H9 (cell line): Measurements from ENCODE around the gene EGR4. TPM values are rescaled to one million over a fixed set of nuclear protein-coding genes. Genes with fewer than 3 reads are reported as not detected.

ENCODE experiments used
- DNase-seq: peaks from one replicate; pipeline ENCODE4 v3.0.0-alpha.2; 2017
- H2AFZ ChIP-seq: one replicate; pipeline ENCODE4 v1.6.1; 2013; ENCODE audit warnings: mild to moderate bottlenecking, low read length, control low read depth, moderate library complexity
- H2AK5ac ChIP-seq: 2 replicates; pipeline ENCODE4 v1.6.1; 2013; ENCODE audit warnings: low read length, control low read depth, mixed read lengths; ENCODE audit not compliant: insufficient read length
- H2BK120ac ChIP-seq: one replicate; pipeline ENCODE4 v1.6.1; 2013; ENCODE audit warnings: low read depth, mild to moderate bottlenecking, low read length, control low read depth, inconsistent platforms; ENCODE audit not compliant: poor library complexity, severe bottlenecking
- H2BK12ac ChIP-seq: 2 replicates; pipeline ENCODE4 v1.6.1; 2013; ENCODE audit warnings: low read length, control low read depth, mixed read lengths, low read depth; ENCODE audit not compliant: insufficient read length
- H2BK15ac ChIP-seq: 2 replicates; pipeline ENCODE4 v1.6.1; 2013; ENCODE audit warnings: low read depth, low read length, control low read depth
- H2BK20ac ChIP-seq: one replicate; pipeline ENCODE4 v1.6.1; 2013; ENCODE audit warnings: low read depth, mild to moderate bottlenecking, low read length, control low read depth, inconsistent platforms; ENCODE audit not compliant: poor library complexity, severe bottlenecking
- H2BK5ac ChIP-seq: 2 replicates; pipeline ENCODE4 v1.6.1; 2013; ENCODE audit warnings: low read length, control low read depth, mixed read lengths; ENCODE audit not compliant: insufficient read length
- H3K14ac ChIP-seq: 2 replicates; pipeline ENCODE4 v1.6.1; 2013; ENCODE audit warnings: low read length, control low read depth; ENCODE audit not compliant: insufficient read depth
- H3K18ac ChIP-seq: 2 replicates; pipeline ENCODE4 v1.6.1; 2013; ENCODE audit warnings: low read depth, mild to moderate bottlenecking, mixed read lengths, low read length, control low read depth; ENCODE audit not compliant: insufficient read length
- H3K23ac ChIP-seq: 2 replicates; pipeline ENCODE4 v1.6.1; 2013; ENCODE audit warnings: low read length, control low read depth, mixed read lengths, low read depth; ENCODE audit not compliant: insufficient read length
- H3K23me2 ChIP-seq: 2 replicates; pipeline ENCODE4 v1.6.1; 2013; ENCODE audit warnings: low read depth, mild to moderate bottlenecking, mixed read lengths, low read length, control low read depth; ENCODE audit not compliant: insufficient read length, poor library complexity, severe bottlenecking
- H3K27ac ChIP-seq: 2 replicates; pipeline ENCODE4 v1.5.1; 2013; ENCODE audit warnings: low read length, control low read depth, mixed read lengths, low read depth; ENCODE audit not compliant: insufficient read length
- H3K27me3 ChIP-seq: 2 replicates; pipeline ENCODE4 v1.6.1; 2013; ENCODE audit warnings: low read length, control low read depth, inconsistent platforms; ENCODE audit not compliant: insufficient read depth
- H3K4ac ChIP-seq: 2 replicates; pipeline ENCODE4 v1.6.1; 2013; ENCODE audit warnings: low read depth, mild to moderate bottlenecking, control low read depth, inconsistent platforms, low read length, moderate library complexity
- H3K4me1 ChIP-seq: 2 replicates; pipeline ENCODE4 v1.6.1; 2013; ENCODE audit warnings: low read length, control low read depth, inconsistent platforms; ENCODE audit not compliant: insufficient read depth
- H3K4me2 ChIP-seq: 2 replicates; pipeline ENCODE4 v1.6.1; 2013; ENCODE audit warnings: low read length, control low read depth, mixed read lengths; ENCODE audit not compliant: insufficient read length, insufficient read depth
- H3K56ac ChIP-seq: 2 replicates; pipeline ENCODE4 v1.6.1; 2013; ENCODE audit warnings: low read depth, mild to moderate bottlenecking, mixed read lengths, low read length, control low read depth; ENCODE audit not compliant: insufficient read length
- H3K79me1 ChIP-seq: 2 replicates; pipeline ENCODE4 v1.6.1; 2013; ENCODE audit warnings: low read depth, mild to moderate bottlenecking, moderate library complexity, low read length, control low read depth, inconsistent platforms; ENCODE audit not compliant: insufficient read depth, poor library complexity, severe bottlenecking
- H3K79me2 ChIP-seq: 2 replicates; pipeline ENCODE4 v1.6.1; 2013; ENCODE audit warnings: low read length, control low read depth, inconsistent platforms; ENCODE audit not compliant: insufficient read depth
- H3K9ac ChIP-seq: 2 replicates; pipeline ENCODE4 v1.6.1; 2013; ENCODE audit warnings: low read length, control low read depth, mixed read lengths; ENCODE audit not compliant: insufficient read length; ENCODE audit errors: extremely low read depth
- H3K9me3 ChIP-seq: one replicate; pipeline ENCODE4 v1.6.1; 2013; ENCODE audit warnings: low read depth, low read length, inconsistent platforms; ENCODE audit not compliant: control insufficient read depth
- H3T11ph ChIP-seq: one replicate; pipeline ENCODE4 v1.6.1; 2013; ENCODE audit warnings: mild to moderate bottlenecking, low read length, control low read depth, inconsistent platforms
- H4K20me1 ChIP-seq: one replicate; pipeline ENCODE4 v1.6.1; 2013; ENCODE audit not compliant: control insufficient read depth, insufficient read length, insufficient read depth
- H4K5ac ChIP-seq: 2 replicates; pipeline ENCODE4 v1.6.1; 2013; ENCODE audit warnings: low read depth, mild to moderate bottlenecking, mixed read lengths, low read length, control low read depth; ENCODE audit not compliant: insufficient read length
- H4K8ac ChIP-seq: replicated peaks from 2 replicates; pipeline ENCODE4 v1.6.1; 2013; ENCODE audit warnings: low read length, control low read depth, mixed read lengths, low read depth; ENCODE audit not compliant: insufficient read length
- H4K91ac ChIP-seq: 2 replicates; pipeline ENCODE4 v1.6.1; 2013; ENCODE audit warnings: low read depth, mild to moderate bottlenecking, moderate library complexity, mixed read lengths, low read length, control low read depth; ENCODE audit not compliant: insufficient read length
- H3K27ac Mint-ChIP-seq, 3 experiments: 2 replicates in 2 of 3; 3 replicates in 1 of 3; pipeline ENCODE4 v1.8.0; 2020 to 2021; ENCODE audit warnings: mixed read lengths in 3 of 3, mild to moderate bottlenecking in 1 of 3, moderate library complexity in 1 of 3
- H3K27me3 Mint-ChIP-seq: 2 replicates; pipeline ENCODE4 v1.8.0; 2021; ENCODE audit warnings: low read depth, mild to moderate bottlenecking, moderate library complexity, mixed read lengths
- H3K36me3 Mint-ChIP-seq, 3 experiments: 2 replicates in 2 of 3; 3 replicates in 1 of 3; pipeline ENCODE4 v1.8.0; 2020 to 2021; ENCODE audit warnings: low read depth in 3 of 3, mixed read lengths in 3 of 3; ENCODE audit not compliant: insufficient read depth in 1 of 3
- H3K4me1 Mint-ChIP-seq, 2 experiments: 2 replicates each; pipeline ENCODE4 v1.8.0; 2020; ENCODE audit warnings: mixed read lengths in 2 of 2
- H3K4me3 Mint-ChIP-seq, 2 experiments: 2 replicates in 1 of 2; 3 replicates in 1 of 2; pipeline ENCODE4 v1.8.0; 2020 to 2021; ENCODE audit warnings: mild to moderate bottlenecking in 2 of 2, mixed read lengths in 2 of 2, moderate library complexity in 1 of 2
- H3K9me3 Mint-ChIP-seq, 2 experiments: 2 replicates in 1 of 2; 3 replicates in 1 of 2; pipeline ENCODE4 v1.8.0; 2020; ENCODE audit warnings: mild to moderate bottlenecking in 2 of 2, mixed read lengths in 2 of 2, moderate library complexity in 1 of 2
- CTCF ChIP-seq: fragments of 200-600 bp; sonication (generic); conservative IDR thresholded peaks from 3 replicates; pipeline ENCODE4 v1.8.0; 2021; ENCODE audit warnings: antibody characterized with exemption, mild to moderate bottlenecking
- WGBS: extraction: QIAGEN DNeasy Blood & Tissue Kit; methylation state at CpG from one replicate; pipeline ENCODE4 v1.1.7; 2013; ENCODE audit warnings: missing lambda C conversion rate, low lambda C conversion rate, mixed read lengths; ENCODE audit not compliant: insufficient read length; ENCODE audit errors: extremely low coverage; 5-methylcytosine and 5-hydroxymethylcytosine counted together
- total RNA-seq: library from RNA; stranded (reverse); gene quantifications from 2 replicates; pipeline ENCODE4 v1.2.1, GENCODE V29; 2021

EGR4 gene
- total RNA-seq, 1 experiment from 2014 or later: 0.85 TPM

GRCh38 chr2:73314441-73314840 lies 21.1 kb upstream of the EGR4 start:
- Mint-ChIP-seq H3K36me3 (no peaks in the 10 kb centered on the region), H3K4me1 (peaks cover 0 to 4% of the 10 kb centered on the region in 2 experiments; a peak in 1 of 4 replicates), H3K27me3 (peaks cover 39% of the 10 kb centered on the region), H3K4me3 (no peak overlapping the region), H3K27ac (no peak overlapping the region), H3K9me3 (no peaks in the 10 kb centered on the region)
- H4K91ac ChIP-seq: no peak overlapping the region
- H2BK20ac ChIP-seq: no peak overlapping the region
- H3K4me2 ChIP-seq: no peak overlapping the region
- no peak overlapping the region for H2BK5ac ChIP-seq
- H3K79me1 ChIP-seq: no peaks in the 10 kb centered on the region
- no peak overlapping the region for H3T11ph ChIP-seq
- no peak overlapping the region for H3K9ac ChIP-seq
- WGBS: no CpG with 5 or more reads among the region's 2 CpGs
- no peak overlapping the region for H3K56ac ChIP-seq
- no peak overlapping the region for H3K4ac ChIP-seq
- TF ChIP-seq CTCF: no peak
- H3K79me2 ChIP-seq: no peaks in the 10 kb centered on the region
- H3K27ac ChIP-seq: no peak overlapping the region
- H2AK5ac ChIP-seq: no peak overlapping the region
- H2BK120ac ChIP-seq: no peak overlapping the region
- H2BK12ac ChIP-seq: no peak overlapping the region
- DNase-seq: no peak
- H2BK15ac ChIP-seq: no peak overlapping the region
- H2AFZ ChIP-seq: no peak overlapping the region
- no peak overlapping the region for H4K5ac ChIP-seq
- H4K20me1 ChIP-seq: no peaks in the 10 kb centered on the region
- no peak overlapping the region for H3K18ac ChIP-seq
- no peaks in the 10 kb centered on the region for H3K27me3 ChIP-seq
- H3K4me1 ChIP-seq: no peaks in the 10 kb centered on the region
- no peaks in the 10 kb centered on the region for H3K9me3 ChIP-seq
- no peak overlapping the region for H3K23ac ChIP-seq
- no peak overlapping the region for H4K8ac ChIP-seq
- no peak overlapping the region for H3K14ac ChIP-seq
- H3K23me2 ChIP-seq: no peaks in the 10 kb centered on the region
